Left cardiac atrium (tissue), 4 donors: ENCODE data around the gene MCL1. TPM values are rescaled to one million over a fixed set of nuclear protein-coding genes. Genes with fewer than 3 reads are reported as not detected.
"Not testable (repeated sequence)": the region's sequence is repeated elsewhere in the genome, so short reads cannot be mapped to it uniquely, and the experiment has no call there.

Source experiments
- ATAC-seq, 2 donors: fragments of 200-7000 bp; cut with Tn5 transposase; one replicate each; pipeline ENCODE4 v1.9.1; 2020; ENCODE audit warnings: mild to moderate bottlenecking in 2 of 2, moderate library complexity in 2 of 2
- DNase-seq: peaks from one replicate; pipeline ENCODE4 v3.0.0-alpha.2; 2020
- intact Hi-C, 2 donors: fragments of 100-400 bp; cut with DNase I; formaldehyde crosslinking; loops; one replicate each; pipeline versions ENCODE4 v1.14.1 to v1.15.1; 2022 to 2023
- total RNA-seq, 2 donors: library from RNA; stranded (reverse); fragmentation: NEBNext Ultra II Directional; extraction: Animal tissue kit (Norgen Biotek cat#: 25700); gene quantifications; one replicate each; pipeline ENCODE4 v1.2.1, GENCODE V29; 2021
- donor health status: DM: no; HTN: yes; CAD: no.
- donor health status: DM: no; HTN: yes; CAD: no; lungs with severe emphysema.
- donor health status: DM: yes; HTN: yes; CAD: no.
- donor health status: Dilated cardiomyopathy.

Gene MCL1
- total RNA-seq, 2 donors from 2014 or later = 103 to 146 TPM

- intact Hi-C loops = no loop called here
- DNase-seq (no peak), ATAC-seq (no peak)
These were observed 27.2 kb upstream of the MCL1 start for GRCh38 chr1:150606463-150607142.

DNA sequence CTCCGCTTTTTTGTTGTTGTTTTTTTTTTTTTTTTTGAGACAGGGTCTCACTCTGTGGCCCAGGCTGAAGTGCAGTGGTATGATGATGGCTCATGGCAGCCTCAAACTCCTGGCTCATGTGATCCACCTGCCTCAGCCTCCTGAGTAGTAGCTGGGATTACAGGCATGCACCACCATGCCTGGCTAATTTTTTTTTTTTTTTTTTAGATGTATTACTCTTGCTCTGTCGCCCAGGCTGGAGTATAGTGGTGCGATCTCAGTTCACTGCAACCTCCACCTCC is 26.0 kb upstream of the MCL1 start:
- DNase-seq, intact Hi-C loops, ATAC-seq: not testable (repeated sequence)

DNA sequence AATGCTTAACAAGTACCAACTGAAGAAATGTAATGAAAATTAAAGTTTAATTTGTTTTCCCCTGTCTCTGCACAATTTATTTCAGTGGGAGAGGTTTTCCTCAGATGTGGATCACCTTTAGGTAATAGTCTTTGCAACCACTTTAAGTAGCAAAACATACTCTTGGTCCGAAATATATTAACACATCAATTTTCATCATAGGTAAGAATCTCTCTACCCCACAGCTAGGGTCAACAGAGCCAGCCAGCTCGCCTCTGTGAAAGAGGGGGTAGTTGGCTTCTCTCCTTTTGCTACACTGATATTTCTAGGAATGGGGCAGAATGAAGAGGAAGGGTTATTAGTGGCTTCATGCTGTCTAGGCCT is 24.8 kb upstream of the MCL1 start:
- DNase-seq = no peak
- ATAC-seq = peak in 1 of 2 donors; percentile 24
- intact Hi-C loops = no loop called here

DNA sequence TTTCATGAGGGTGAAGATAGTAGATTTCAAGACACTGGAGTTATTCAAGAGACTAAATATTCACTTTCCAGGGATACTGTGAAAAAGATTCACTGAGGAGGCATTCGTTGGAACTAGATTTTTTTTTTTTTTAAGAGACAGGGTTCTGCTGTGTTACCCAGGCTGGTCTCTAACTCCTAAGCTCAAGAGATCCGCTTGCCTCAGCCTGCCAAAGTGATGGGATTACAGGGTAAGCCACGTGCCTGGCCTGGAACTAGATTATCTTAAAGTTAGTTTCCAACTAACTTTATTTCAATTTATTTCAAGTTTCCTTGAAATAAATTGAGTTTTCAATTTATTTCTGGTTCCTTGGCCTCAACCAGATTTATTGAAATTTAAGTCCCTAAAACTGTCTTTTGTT is 24.3 kb upstream of the MCL1 start:
- no peak for DNase-seq
- intact Hi-C loops = no loop called here
- ATAC-seq = no peak

DNA sequence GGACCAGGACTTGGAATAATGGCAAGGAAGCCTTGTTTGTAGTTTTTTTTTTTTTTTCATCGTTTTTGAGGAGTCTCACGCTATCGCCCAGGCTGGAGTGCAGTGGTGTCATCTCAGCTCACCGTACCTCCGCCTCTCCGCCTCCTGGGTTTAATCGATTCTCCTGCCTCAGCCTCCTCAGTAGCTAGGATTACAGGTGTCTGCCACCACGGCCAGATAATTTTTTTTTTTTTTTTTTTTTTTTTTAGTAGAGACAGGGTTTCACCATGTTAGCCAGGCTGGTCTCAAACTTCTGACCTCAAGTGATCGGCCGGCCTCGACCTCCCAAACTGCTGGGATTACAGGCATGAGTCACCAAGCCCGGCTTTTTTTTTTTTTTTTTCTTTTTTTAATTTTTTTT is 23.0 kb upstream of the MCL1 start:
- ATAC-seq, DNase-seq: not testable (repeated sequence)

DNA sequence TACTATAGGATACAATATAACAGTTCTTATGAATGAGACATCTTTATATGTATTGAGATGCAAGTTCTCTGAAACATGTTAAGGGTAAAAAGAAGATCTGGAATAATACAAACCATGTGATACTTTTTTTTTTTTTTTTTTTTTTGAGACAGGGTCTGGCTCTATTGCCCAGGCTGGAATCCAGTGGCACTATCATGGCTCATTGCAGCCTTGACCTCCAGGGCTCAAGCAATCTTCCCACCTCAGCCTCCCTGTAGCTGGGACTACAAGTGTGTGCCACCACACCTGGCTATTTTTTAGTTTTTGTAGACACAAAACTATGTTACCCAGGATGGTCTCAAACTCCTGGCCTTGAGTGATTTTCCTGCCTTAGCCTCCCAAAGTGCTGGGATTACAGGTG is 22.1 kb upstream of the MCL1 start:
- ATAC-seq (no peak), DNase-seq (no peak)
- intact Hi-C loops = no loop called here

More for the DNA sequence above, 23.0 kb upstream of the MCL1 start:
- intact Hi-C loops = not testable (repeated sequence)

GRCh38 chr1:150598346-150598745 is 18.9 kb upstream of the MCL1 start:
- DNase-seq, intact Hi-C loops, ATAC-seq: not testable (repeated sequence)

GRCh38 chr1:150596976-150597375 is 17.6 kb upstream of the MCL1 start:
- ATAC-seq = no peak
- intact Hi-C loops = no loop called here
- DNase-seq = no peak

DNA sequence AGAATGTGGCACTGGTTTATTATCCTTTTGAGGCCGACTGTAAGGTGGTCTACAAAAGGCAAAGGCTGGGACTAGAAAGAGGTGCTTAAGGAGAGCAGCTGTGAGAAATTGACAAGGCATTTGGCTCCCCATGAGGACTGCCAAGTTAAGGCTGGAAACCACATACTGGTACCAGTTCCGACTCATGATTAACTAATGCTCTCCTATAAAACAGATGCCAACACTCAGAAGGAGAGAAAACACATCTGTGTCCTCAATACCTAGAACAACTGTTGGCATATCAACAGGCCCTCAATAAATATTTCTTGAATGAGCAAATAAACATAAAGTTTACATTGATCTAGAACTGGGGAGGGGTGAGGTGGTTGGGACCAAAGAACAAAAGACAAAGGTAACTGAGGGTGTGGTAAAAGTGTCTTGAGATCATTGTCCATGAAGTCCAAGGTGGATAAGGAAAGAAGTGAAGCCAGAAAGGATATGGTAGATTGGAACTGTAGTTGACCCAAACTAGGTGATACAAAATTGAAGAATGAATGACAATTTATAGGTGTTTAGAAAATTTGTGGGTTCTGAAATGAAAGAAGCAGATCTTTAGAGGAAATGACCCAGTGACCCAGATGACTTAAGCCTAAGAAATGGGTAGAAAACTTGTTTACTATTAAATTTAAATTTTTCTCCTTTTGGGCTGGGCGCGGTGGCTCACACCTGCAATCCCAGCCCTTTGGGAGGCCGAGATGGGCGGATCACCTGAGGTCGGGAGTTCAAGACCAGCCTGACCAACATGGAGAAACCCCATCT is 16.9 kb upstream of the MCL1 start:
- intact Hi-C loops = no loop called here
- no peak for DNase-seq
- ATAC-seq = no peak

- intact Hi-C loops = no loop called here
- no peak for DNase-seq
- ATAC-seq = no peak
These were observed 3.0 kb upstream of the MCL1 start for GRCh38 chr1:150582371-150582770.

GRCh38 chr1:150581962-150582361 is 2.6 kb upstream of the MCL1 start:
- intact Hi-C loops, ATAC-seq, DNase-seq: not testable (repeated sequence)

GRCh38 chr1:150581437-150581836 is 2.0 kb upstream of the MCL1 start:
- DNase-seq, intact Hi-C loops, ATAC-seq: not testable (repeated sequence)

DNA sequence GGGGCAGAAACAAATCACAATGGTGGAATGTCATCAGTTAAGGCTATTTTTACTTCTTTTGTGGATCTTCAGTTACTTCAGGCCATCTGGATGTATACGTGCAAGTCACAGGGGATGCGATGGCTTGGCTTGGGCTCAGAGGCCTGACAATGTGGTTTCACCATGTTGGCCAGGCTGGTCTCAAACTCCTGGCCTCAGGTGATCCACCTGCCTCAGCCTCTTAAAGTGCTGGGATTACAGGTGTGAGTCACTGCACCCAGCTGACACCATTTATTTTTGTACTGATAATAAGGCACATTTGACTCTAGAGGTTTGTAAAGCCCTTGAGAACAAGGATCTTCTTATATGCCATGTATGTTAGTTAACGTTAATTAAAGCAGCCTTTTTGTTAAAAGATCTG is 1.6 kb upstream of the MCL1 start:
- ATAC-seq, intact Hi-C loops, DNase-seq: not testable (repeated sequence)

DNA sequence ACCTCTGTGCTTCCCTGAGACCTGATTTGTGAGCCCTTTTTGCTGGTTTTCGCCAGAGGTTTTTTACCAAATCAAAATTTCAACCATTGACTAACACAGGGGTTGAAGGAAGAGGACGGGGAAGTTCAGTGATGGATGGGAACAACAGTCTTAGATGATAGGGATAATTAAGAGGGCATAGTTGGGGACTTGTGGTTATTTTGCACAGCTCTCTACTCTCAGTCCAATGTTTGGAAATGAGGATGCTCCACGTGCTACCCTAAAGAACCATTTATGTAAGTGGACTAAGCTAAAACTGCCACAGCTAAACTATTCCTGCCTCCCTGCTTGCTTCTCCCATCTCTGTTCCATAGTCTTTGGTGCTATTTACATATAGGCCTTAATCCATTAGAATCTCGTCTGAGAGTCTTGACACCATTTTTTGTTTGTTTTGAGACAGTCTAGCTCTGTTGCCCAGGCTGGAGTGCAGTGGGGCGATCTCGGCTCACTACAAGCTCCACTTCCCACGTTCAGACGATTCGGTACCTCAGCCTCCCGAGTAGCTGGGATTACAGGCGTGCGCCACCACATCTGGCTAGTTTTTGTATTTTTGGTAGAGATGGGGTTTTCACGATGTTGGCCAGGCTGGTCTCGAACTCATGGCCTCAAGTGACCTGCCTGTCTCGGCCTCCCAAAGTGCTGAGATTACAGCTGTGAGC is 684 bp upstream of the MCL1 start:
- intact Hi-C loops = loop anchor here in 1 of 2 donors (1.0 to 5.0 kb wide), 2 partner anchors 19 to 42 kb away; no protein-coding TSS in a partner anchor
- ATAC-seq = peak in 1 of 2 donors; percentile 4

GRCh38 chr1:150578272-150579109 is 919 bp downstream of the MCL1 start:
- DNase-seq = no peak
- intact Hi-C loops = loop anchor here in 1 of 2 donors (1.0 to 5.0 kb wide), 2 partner anchors 17 to 44 kb away; no protein-coding TSS in a partner anchor
- peak; percentile 34 to 64 for ATAC-seq

More for the DNA sequence above, 684 bp upstream of the MCL1 start:
- no peak for DNase-seq

- DNase-seq (no peak), ATAC-seq (no peak)
- intact Hi-C loops = loop anchor here in 1 of 2 donors (5.0 kb wide), 1 partner anchor 45 kb away; no protein-coding TSS in a partner anchor
These were observed 1.7 kb downstream of the MCL1 start for GRCh38 chr1:150577557-150578271.

GRCh38 chr1:150576794-150577556 is 2.4 kb downstream of the MCL1 start:
- intact Hi-C loops = loop anchor here in 1 of 2 donors (5.0 kb wide), 1 partner anchor 45 kb away; no protein-coding TSS in a partner anchor
- DNase-seq (no peak), ATAC-seq (no peak)

GRCh38 chr1:150576367-150576711 is 3.1 kb downstream of the MCL1 start:
- intact Hi-C loops = loop anchor here in 1 of 2 donors (5.0 kb wide), 1 partner anchor 46 kb away; no protein-coding TSS in a partner anchor
- DNase-seq = no peak
- ATAC-seq = no peak
